RWPE1 (cell line): ENCODE data around the gene DYNLT1.
"Not testable (repeated sequence)": the region's sequence is repeated elsewhere in the genome, so short reads cannot be mapped to it uniquely, and the experiment has no call there.

Experiments
- CTCF ChIA-PET: fragments of 350-600 bp; sonication (Branson Sonifier 250); formaldehyde crosslinking; extraction: SDS; loops from one replicate; lab custom pipeline; 2021; lab: Yijun Ruan, JAX
- POLR2A ChIA-PET: fragments of 400-600 bp; formaldehyde crosslinking; extraction: SDS; loops from one replicate; lab custom pipeline; 2020; ENCODE audit warnings: antibody characterized with exemption; ENCODE audit not compliant: low non-redundant PET; lab: Yijun Ruan, JAX
- DNase-seq: peaks from one replicate; pipeline ENCODE4 v3.0.0; 2012; ENCODE audit warnings: low spot score
- H3K27ac ChIP-seq: fragments of 450-650 bp; 2 replicates; pipeline ENCODE4 v1.5.1; 2017
- CTCF ChIP-seq: fragments of 450-650 bp; conservative IDR thresholded peaks from 2 replicates; pipeline ENCODE4 v1.5.1; 2017; ENCODE audit warnings: low read depth, mild to moderate bottlenecking

Gene DYNLT1

DNA sequence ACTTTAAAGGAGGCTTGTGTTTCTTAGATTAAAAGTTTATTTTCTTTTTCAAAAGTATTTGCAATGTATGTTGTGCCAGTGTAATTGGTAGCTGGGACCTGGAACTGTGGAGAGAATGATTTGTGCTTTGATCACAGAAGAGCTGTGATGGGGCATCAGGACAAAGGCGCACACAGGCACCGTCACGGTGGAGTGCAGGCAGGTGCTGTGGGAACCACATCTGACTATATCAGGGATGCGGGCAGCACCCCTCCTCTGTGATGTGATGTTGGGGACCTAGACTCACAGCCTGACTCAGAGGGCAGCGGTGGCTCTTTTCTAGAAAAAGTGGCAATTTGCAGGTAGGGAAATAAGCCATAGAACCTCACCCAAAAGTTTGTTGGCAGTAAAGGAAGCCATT lies 39.8 kb upstream of the DYNLT1 start:
- H3K27ac ChIP-seq = no peak overlapping the region
- ChIA-PET POLR2A (interaction anchor here (0.7 kb wide), 1 partner anchor 1014 kb away, joined by 5 read pairs; no protein-coding TSS in a partner anchor), CTCF (no interaction called here)
- no peak for TF ChIP-seq CTCF
- no peak for DNase-seq

- CTCF ChIA-PET = interaction anchor here (0.5 kb wide), 1 partner anchor 460 kb away, joined by 3 read pairs; no protein-coding TSS in a partner anchor
- POLR2A ChIA-PET = no interaction called here
- no peak for TF ChIP-seq CTCF
- H3K27ac ChIP-seq = no peak overlapping the region
- no peak for DNase-seq
These were observed 35.9 kb upstream of the DYNLT1 start for GRCh38 chr6:158680481-158680880.

DNA sequence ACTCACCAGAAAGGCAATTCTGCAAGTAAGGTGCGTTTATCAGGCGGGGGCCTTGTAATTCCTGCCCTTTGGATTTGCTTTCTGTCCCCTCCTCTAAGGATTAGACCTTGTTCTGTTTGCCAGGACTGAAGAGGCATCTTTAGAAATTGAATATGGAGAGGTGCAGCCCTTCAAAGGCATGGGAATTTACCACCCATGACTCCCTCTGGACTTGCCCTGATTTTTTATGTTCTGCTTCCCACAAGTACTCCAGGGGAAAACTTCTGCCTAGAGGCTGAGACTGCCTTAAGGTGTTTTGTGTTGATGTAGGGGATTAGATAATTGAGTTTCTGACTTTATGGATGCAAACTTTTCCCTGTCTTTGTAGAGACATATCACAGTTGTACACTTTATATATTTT lies 35.5 kb upstream of the DYNLT1 start:
- TF ChIP-seq CTCF = no peak
- POLR2A ChIA-PET = no interaction called here
- no peak for DNase-seq
- no peak overlapping the region for H3K27ac ChIP-seq
- CTCF ChIA-PET = no interaction called here

DNA sequence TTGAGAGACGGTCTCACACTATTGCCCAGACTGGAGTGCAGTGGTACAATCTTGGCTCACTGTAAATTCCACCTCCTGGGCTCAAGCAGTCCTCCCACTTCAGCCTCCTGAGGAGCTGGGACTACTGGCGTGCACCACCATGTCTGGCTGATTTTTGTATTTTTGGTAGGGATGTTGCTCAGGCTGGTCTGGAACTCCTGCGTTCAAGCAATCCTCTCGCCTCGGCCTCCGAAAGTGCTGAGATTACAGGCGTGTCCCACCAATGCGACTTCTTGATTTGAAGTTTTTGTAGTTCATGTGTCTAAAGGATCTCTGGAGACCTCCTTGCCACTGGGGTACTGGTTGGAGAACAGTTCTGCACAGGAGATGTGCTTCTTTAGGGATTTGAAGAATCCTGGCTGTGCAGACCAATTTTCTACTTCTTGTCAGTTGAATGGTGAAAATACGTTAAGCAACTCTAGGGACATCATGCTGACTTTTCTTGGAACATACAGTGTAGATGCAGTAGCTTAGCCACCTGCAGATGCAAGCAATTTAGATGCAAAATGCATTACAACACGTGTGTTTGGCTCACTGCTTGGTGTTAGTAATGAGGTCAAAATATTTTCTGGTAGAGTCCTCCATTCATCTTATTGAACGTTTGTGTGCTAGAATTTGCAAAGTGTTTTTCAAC lies 33.5 kb upstream of the DYNLT1 start:
- DNase-seq = no peak
- no peak for TF ChIP-seq CTCF
- ChIA-PET CTCF (interaction anchor here (0.6 to 1.2 kb wide), 2 partner anchors 13 to 16 kb away, joined by 3 to 5 read pairs; no protein-coding TSS in a partner anchor), POLR2A (no interaction called here)
- H3K27ac ChIP-seq = no peak overlapping the region

DNA sequence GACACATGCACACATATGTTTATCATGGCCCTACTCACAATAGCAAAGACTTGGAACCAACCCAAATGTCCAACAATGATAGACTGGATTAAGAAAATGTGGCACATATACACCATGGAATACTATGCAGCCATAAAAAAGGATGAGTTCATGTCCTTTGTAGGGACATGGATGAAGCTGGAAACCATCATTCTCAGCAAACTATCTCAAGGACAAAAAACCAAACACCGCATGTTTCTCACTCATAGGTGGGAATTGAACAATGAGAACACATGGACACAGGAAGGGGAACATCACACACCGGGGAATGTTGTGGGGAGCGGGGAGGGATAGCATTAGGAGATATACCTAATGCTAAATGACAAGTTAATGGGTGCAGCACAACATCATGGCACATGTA lies 32.6 kb upstream of the DYNLT1 start:
- DNase-seq, CTCF ChIA-PET, H3K27ac ChIP-seq, POLR2A ChIA-PET: not testable (repeated sequence)

- no peak for TF ChIP-seq CTCF
- no peak overlapping the region for H3K27ac ChIP-seq
- DNase-seq = no peak
- ChIA-PET CTCF (interaction anchor here (0.7 to 1.9 kb wide), 4 partner anchors 14 to 461 kb away, joined by 3 to 10 read pairs (median 3); no protein-coding TSS in a partner anchor), POLR2A (no interaction called here)
These were observed 30.0 kb upstream of the DYNLT1 start for GRCh38 chr6:158674342-158675131.
